ENCODE measurements around the gene SPDYE8.
"Not testable (repeated sequence)": the region's sequence is repeated elsewhere in the genome, so short reads cannot be mapped to it uniquely, and the experiment has no call there.

Gene SPDYE8, protein sequence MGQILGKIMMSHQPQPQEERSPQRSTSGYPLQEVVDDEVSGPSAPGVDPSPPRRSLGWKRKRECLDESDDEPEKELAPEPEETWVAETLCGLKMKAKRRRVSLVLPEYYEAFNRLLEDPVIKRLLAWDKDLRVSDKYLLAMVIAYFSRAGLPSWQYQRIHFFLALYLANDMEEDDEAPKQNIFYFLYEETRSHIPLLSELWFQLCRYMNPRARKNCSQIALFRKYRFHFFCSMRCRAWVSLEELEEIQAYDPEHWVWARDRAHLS

DNA sequence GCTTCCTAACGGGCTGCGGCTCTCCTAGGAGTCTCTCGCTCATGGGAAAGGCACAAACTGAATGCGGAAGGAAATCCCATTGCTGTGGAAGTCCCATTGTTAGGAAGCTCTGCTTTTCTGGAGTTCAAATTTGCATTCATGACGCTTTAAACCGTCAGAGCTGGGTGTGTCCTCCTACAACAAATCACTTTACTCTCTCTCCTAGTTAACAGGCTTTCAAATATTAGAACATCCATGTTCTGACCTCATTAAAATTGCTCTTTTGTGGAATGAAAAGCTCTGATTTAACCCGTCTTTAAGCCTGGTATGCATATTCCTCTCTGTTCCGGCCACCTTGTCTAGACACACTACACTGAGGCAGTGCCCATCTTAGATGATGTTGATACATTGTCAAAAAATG, at the start of gene SPDYE8:
TSS of gene SPDYE8 (minus strand) at position 101 of the 400 bp plus-strand sequence. CDS start 1,800 bp downstream, outside the sequence.
- in situ Hi-C loops (cut with MboI; ENCODE audit: low pct_unique_long_range_greater_than_20kb, low sequenced_read_pairs, unreplicated experiment), result not testable (repeated sequence)

DNA sequence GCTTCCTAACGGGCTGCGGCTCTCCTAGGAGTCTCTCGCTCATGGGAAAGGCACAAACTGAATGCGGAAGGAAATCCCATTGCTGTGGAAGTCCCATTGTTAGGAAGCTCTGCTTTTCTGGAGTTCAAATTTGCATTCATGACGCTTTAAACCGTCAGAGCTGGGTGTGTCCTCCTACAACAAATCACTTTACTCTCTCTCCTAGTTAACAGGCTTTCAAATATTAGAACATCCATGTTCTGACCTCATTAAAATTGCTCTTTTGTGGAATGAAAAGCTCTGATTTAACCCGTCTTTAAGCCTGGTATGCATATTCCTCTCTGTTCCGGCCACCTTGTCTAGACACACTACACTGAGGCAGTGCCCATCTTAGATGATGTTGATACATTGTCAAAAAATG, 28.2 kb upstream of the SPDYE8 start, which contains the start of gene SPDYE11:
TSS of gene SPDYE11 (minus strand) at position 101 of the 400 bp plus-strand sequence. CDS start 1,800 bp downstream, outside the sequence.
- DNase-seq (ENCODE audit: low spot score); in situ Hi-C loops (cut with MboI; ENCODE audit: low pct_unique_long_range_greater_than_20kb, low sequenced_read_pairs, unreplicated experiment): not testable (repeated sequence)

More for the DNA sequence above, at the start of gene SPDYE8:
- not testable (repeated sequence) for DNase-seq (ENCODE audit: low spot score)

DNA sequence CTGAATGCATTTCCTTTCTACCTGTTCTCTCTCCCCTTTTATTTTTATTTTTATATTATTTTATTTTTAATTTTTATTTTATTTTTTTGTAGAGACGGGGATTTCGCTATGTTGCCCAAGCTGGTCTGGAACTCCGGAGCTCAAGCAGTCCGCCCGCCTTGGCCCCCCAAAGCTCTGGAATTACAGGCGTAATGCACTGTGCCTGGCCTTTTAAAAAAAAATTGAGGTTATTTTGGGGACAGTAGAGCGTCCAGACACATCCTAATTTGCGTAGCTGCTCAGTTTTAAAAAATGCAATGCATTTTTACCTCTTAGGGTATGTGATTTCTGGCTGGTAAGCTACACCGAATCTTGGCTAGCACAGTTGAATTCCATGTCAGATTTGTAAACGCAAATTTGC, 23.1 kb downstream of the SPDYE8 start:
- DNase-seq (ENCODE audit: low spot score); in situ Hi-C loops (cut with MboI; ENCODE audit: low pct_unique_long_range_greater_than_20kb, low sequenced_read_pairs, unreplicated experiment): not testable (repeated sequence)

DNA sequence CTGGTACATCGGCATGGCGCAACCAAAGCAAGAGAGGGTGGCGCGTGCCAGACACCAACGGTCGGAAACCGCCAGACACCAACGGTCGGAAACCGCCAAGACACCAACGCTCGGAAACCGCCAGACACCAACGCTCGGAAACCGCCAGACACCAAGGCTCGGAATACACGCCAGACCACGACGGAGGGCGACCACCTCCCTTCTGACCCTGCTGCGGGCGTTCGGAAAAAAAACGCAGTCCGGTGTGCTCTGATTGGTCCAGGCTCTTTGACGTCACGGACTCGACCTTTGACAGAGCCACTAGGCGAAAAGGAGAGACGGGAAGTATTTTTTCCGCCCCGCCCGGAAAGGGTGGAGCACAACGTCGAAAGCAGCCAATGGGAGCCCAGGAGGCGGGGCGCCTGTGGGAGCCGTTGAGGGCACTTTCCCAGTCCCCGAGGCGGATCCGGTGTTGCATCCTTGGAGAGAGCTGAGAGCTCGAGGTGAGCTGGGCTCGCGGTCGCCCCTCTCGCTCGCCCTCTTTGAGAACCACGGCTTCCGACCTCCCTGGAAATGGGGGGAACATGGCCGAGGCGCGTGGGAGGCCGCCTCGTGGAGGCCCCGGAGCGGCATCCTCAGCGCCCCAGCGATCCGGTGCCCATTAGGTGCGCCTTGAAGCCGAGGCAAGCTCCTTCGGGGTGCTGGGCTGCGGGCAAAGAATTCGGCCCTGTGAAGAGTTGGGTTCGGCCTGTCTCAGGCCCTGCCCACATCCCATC, 23.7 kb downstream of the SPDYE8 start:
- DNase-seq (ENCODE audit: low spot score); in situ Hi-C loops (cut with MboI; ENCODE audit: low pct_unique_long_range_greater_than_20kb, low sequenced_read_pairs, unreplicated experiment): not testable (repeated sequence)

DNA sequence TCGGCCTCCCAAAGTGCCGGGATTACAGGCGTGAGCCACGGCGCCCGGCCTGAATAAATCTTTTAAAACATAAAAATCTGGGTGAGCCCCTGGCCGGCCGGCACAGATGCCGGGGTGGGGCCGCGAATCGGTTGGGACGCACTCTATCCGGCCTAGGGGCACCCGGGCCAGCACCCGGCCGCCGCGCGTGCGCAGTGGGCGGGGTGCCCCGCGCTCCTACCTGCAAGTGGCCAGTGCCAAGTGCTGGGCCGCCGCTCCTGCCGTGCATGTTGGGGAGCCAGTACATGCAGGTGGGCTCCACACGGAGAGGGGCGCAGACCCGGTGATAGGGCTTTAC, 24.2 kb downstream of the SPDYE8 start:
- in situ Hi-C loops (cut with MboI; ENCODE audit: low pct_unique_long_range_greater_than_20kb, low sequenced_read_pairs, unreplicated experiment); DNase-seq (ENCODE audit: low spot score): not testable (repeated sequence)

DNA sequence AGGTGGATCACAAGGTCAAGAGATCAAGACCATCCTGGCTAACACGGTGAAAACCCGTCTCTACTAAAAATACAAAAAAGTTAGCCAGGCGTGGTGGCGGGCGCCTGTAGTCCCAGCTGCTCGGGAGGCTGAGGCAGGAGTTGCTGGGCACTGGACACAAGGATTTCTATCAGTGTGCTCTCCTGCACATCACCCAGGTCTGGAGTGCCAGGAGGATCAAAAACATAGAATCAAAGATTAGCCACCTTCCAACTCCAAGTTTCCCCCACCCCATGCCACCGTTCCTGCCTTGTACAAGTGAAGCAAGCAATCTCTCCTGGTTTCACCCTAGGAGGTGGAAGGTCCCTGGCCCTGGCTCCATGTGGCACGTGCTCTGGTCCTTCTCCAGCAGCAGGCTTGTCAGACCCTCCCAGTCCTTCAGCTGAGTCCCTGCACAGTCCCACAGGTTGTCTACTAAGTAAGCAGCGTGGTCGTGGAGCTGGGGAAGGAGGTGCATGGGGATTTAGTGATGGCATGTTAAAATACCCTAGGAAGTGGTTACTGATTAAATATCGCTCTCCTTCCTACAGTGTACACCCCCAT, 31.6 kb downstream of the SPDYE8 start:
- in situ Hi-C loops (cut with MboI; ENCODE audit: low pct_unique_long_range_greater_than_20kb, low sequenced_read_pairs, unreplicated experiment); DNase-seq (ENCODE audit: low spot score): not testable (repeated sequence)

DNA sequence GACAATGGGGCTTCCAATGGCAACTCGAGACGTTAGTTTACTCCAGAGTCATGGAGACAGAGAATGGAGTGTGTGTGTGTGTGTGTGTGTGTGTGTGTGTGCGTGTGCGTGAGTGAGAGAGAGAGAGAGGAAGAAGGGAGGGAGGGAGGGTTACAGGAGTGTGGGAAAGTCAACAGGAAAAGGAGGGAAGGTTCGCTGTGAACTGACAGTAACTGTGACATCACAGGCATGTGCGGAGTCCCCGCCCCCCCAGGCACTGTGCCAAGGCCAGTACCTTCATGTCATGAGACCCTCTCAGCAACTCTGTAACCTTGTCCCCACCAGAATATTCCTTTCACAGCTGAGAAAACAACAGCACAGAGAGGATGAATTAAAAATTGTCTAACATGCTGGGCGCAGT, 32.1 kb downstream of the SPDYE8 start:
- not testable (repeated sequence) for DNase-seq (ENCODE audit: low spot score)

DNA sequence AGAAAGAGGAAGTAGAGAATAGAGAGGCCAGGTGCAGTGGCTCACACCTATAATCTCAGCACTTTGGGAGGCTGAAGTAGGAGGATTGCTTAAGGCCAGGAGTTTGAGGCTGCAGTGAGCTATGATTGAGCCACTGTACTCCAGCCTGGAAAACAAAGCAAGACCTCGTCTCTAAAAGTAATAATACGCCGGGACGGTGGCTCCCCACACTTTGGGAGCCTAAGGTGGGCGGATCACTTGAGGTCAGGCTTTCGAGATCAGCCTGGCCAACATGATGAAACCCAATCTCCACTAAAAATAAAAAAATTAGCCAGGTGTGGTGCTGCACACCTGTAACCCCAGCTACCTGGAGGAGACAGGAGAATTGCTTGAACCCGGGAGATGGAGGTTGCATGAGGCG, 34.1 kb downstream of the SPDYE8 start:
- DNase-seq (ENCODE audit: low spot score); in situ Hi-C loops (cut with MboI; ENCODE audit: low pct_unique_long_range_greater_than_20kb, low sequenced_read_pairs, unreplicated experiment): not testable (repeated sequence)

More for the DNA sequence above, 32.1 kb downstream of the SPDYE8 start:
- in situ Hi-C loops (cut with MboI; ENCODE audit: low pct_unique_long_range_greater_than_20kb, low sequenced_read_pairs, unreplicated experiment), result not testable (repeated sequence)

DNA sequence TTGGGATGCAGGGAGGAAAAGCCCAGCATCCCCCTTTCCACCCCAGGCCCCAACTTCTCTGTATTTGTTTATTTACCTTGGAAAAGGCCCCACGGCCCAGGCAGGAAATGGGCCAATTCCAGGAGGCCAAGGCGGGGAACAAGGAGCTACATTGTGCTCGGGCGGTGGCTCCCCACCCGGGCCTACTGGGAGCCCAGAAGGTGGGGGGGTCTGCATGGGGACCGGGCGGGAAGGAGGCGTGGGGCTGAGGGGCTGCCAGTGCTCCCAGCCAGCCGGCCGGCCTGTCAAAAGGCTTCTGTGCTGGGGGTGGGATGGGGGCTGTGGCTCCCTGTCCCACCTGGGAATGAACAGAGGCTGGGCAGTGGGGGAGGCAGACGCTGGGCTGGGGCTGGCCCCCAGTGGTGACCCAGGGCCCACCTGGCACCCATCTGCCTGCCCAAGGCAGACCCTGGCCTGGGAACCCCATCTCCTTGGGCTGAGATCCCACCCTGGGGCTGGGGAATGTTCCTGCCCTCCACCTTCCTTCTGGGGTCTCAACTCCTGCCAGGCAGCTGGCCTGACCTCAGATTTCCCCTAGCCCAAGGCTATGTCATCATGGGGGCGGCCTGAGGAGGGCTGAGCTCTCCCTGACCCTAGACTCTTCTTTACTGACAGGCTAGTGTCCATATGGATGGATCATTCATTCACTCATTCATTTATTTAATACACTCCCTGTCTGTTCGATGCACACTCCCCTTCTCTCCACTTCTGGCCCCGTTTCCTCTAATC, 39.2 kb downstream of the SPDYE8 start:
- DNase-seq (ENCODE audit: low spot score); in situ Hi-C loops (cut with MboI; ENCODE audit: low pct_unique_long_range_greater_than_20kb, low sequenced_read_pairs, unreplicated experiment): not testable (repeated sequence)

DNA sequence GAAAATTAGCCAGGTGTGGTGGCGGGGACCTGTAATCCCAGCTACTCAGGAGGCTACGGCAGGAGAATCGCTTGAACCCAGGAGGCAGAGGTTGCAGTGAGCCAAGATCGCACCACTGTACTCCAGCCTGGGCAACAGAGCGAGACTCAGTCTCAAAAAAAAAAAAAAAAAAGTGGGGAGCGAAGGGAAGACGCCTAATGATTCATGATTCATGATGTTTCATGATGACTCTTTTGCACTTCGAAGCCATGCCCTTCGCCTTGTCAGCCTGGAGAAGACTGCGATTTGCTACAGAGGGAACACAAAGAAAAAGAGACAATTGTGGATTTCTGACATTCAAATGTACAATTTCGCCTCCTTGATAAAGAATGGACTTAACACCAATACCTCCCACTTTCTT, 47.5 kb downstream of the SPDYE8 start:
- in situ Hi-C loops (cut with MboI; ENCODE audit: low pct_unique_long_range_greater_than_20kb, low sequenced_read_pairs, unreplicated experiment); DNase-seq (ENCODE audit: low spot score): not testable (repeated sequence)

DNA sequence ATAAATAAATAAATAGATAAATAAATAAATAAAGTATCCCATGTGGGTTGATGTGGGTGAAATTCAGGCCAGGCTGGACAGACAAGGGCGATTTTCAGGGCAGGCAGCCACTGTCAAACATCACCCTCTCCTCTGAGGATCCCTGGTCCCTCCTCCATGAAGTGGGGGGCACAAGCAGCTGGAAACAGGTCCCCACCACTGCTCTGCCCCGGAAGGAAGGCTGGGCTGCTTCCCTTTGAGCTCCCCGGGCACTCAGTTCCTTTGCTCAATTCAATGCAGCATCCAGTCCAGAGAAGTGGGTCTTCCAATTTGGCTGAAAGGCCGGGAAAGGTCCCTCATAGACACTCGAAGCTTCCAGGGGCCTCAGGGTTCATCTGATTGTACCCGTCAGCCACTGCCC, 49.2 kb downstream of the SPDYE8 start:
- DNase-seq (ENCODE audit: low spot score); in situ Hi-C loops (cut with MboI; ENCODE audit: low pct_unique_long_range_greater_than_20kb, low sequenced_read_pairs, unreplicated experiment): not testable (repeated sequence)

DNA sequence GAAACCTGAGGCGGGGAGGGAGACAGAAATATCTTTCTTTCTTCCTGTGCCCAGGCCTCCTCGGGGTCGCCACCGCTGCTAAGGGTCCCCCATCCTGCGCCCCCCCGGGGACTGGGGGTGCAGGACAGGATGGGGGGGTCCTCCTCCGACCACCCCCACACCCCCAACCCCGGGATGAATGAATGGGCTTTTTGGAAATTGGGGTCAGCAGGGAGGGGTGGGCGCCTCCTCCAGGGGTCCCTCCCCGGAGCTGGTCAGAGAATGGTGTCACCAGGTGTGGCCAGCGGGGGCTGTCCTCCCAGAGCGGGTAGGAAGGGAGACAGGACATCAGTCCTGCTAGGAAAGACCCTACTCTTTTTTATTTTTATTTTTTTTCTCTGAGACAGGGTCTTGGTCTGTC, 53.1 kb downstream of the SPDYE8 start:
- in situ Hi-C loops (cut with MboI; ENCODE audit: low pct_unique_long_range_greater_than_20kb, low sequenced_read_pairs, unreplicated experiment); DNase-seq (ENCODE audit: low spot score): not testable (repeated sequence)

DNA sequence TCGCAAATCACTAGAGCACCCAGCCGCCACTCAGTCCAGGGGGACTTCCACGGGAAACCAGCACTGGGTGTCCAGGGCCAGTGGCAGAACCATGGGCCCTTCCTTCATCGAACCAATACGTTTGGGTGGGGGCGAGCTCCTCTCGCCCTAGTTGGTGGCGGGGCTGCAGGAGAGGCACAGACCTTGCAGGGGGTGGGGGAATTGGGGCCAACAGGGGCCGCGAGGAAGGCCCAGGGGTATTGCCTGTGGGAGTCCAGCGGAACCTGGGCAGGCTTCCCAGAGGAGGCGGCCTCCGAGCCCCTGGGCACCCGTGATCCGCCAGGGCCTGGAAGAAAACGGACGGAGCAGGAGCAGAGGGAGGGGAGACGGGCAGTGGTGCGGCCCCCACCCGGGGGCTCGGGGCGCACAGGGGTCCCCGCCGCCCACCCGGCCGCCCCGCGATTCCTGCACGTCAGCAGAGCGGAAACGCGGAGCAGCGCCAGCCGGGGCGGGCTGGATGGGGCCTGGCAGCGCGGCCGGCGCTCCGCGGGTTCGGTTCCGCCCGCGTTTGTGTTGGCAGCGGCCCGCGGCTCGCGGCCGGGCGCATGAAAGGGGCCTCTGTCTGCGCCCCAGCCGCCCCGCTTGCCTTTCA, 53.8 kb downstream of the SPDYE8 start:
- in situ Hi-C loops (cut with MboI; ENCODE audit: low pct_unique_long_range_greater_than_20kb, low sequenced_read_pairs, unreplicated experiment); DNase-seq (ENCODE audit: low spot score): not testable (repeated sequence)

DNA sequence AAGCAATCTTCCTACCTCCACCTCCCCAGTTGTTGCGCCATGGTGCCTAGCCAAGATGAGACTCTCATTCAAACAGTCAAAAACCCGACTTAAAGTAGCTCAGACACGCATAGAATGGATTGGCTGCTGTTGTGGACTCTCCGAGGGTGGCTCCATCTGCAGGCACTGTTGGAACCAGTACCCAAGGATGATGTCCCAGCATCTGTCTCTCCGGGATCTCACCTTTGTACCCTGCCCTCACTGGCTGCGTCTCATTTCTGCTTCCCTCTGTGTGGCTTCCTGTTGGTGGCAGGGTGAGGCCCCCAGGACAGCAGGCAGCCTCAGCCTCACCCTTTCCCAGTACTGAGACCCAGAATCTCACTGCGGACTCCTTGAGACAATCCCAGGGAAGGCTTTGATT, 54.8 kb downstream of the SPDYE8 start:
- in situ Hi-C loops (cut with MboI; ENCODE audit: low pct_unique_long_range_greater_than_20kb, low sequenced_read_pairs, unreplicated experiment); DNase-seq (ENCODE audit: low spot score): not testable (repeated sequence)

DNA sequence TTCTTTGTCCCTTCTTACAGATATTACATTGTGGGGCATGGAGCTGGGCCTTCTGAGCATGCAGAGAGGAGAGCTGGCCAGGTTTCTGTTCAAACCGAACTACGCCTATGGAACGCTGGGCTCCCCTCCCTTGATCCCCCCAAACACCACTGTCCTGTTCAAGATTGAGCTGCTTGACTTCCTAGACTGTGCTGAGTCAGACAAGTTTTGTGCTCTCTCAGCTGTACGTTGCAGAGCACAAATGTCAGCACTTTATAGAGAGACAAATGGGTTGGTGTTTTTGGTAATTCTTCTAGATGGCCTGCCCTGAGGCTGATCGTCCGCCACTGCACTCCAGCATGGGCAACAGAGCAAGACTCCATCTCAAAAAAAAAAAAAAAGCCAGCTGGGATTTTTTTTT, 58.1 kb downstream of the SPDYE8 start:
- in situ Hi-C loops (cut with MboI; ENCODE audit: low pct_unique_long_range_greater_than_20kb, low sequenced_read_pairs, unreplicated experiment); DNase-seq (ENCODE audit: low spot score): not testable (repeated sequence)
